Ishikawa (cell line): ENCODE data around the gene TMED4.

Source experiments
- CEBPB ChIP-seq: IDR thresholded peaks from 2 replicates; pipeline ENCODE4 v1.6.1; 2012
- CREB1 ChIP-seq: IDR thresholded peaks from 2 replicates; pipeline ENCODE4 v1.6.1; 2012; ENCODE audit warnings: low read depth
- EGR1 ChIP-seq: IDR thresholded peaks from 2 replicates; pipeline ENCODE4 v1.6.1; 2012
- EP300 ChIP-seq: IDR thresholded peaks from 2 replicates; pipeline ENCODE4 v1.6.1; 2012; ENCODE audit warnings: borderline replicate concordance
- FOXM1 ChIP-seq: IDR thresholded peaks from 2 replicates; pipeline ENCODE4 v1.6.1; 2012; ENCODE audit warnings: low read depth, borderline replicate concordance
- MAX ChIP-seq: IDR thresholded peaks from 2 replicates; pipeline ENCODE4 v1.6.1; 2012
- NFIC ChIP-seq: IDR thresholded peaks from 2 replicates; pipeline ENCODE4 v1.6.1; 2012
- RAD21 ChIP-seq: IDR thresholded peaks from 2 replicates; pipeline ENCODE4 v1.6.1; 2012; ENCODE audit warnings: low read depth
- REST ChIP-seq: IDR thresholded peaks from 2 replicates; pipeline ENCODE4 v1.6.1; 2012; ENCODE audit warnings: low read depth, mild to moderate bottlenecking
- TAF1 ChIP-seq: IDR thresholded peaks from 2 replicates; pipeline ENCODE4 v1.6.1; 2012; ENCODE audit warnings: low read depth, mild to moderate bottlenecking
- TCF12 ChIP-seq: IDR thresholded peaks from 2 replicates; pipeline ENCODE4 v1.6.1; 2012; ENCODE audit warnings: low read depth
- TEAD4 ChIP-seq: IDR thresholded peaks from 2 replicates; pipeline ENCODE4 v1.6.1; 2012
- USF1 ChIP-seq: IDR thresholded peaks from 2 replicates; pipeline ENCODE4 v1.6.1; 2012
- YY1 ChIP-seq: IDR thresholded peaks from 2 replicates; pipeline ENCODE4 v1.6.1; 2012; ENCODE audit warnings: low read depth
- ZBTB7A ChIP-seq: IDR thresholded peaks from 2 replicates; pipeline ENCODE4 v1.6.1; 2012; ENCODE audit warnings: low read depth

TMED4 gene

GRCh38 chr7:44572771-44573170 lies 9.3 kb downstream of the TMED4 start:
- TF ChIP-seq USF1 (no peak), EP300 (no peak)

- no peak for TF ChIP-seq EP300
- TF ChIP-seq NFIC = no peak
- no peak for TF ChIP-seq CEBPB
- TF ChIP-seq USF1 = no peak
- no peak for TF ChIP-seq REST
- no peak for TF ChIP-seq YY1
- TF ChIP-seq RAD21 = no peak
- no peak for TF ChIP-seq TCF12
- no peak for TF ChIP-seq ZBTB7A
Measured at GRCh38 chr7:44569959-44570358, 12.1 kb downstream of the TMED4 start.

- TF ChIP-seq TEAD4 (no peak), TCF12 (no peak), TAF1 (no peak), CREB1 (no peak), EP300 (no peak), FOXM1 (no peak), NFIC (no peak), RAD21 (no peak), MAX (no peak), REST (no peak), CEBPB (no peak), EGR1 (no peak), USF1 (no peak), YY1 (no peak), ZBTB7A (no peak)
Measured at GRCh38 chr7:44568771-44569560, 13.1 kb downstream of the TMED4 start.

- TF ChIP-seq REST = no peak
Measured at GRCh38 chr7:44567884-44568283, 14.1 kb downstream of the TMED4 start.

GRCh38 chr7:44566680-44567079 lies 15.4 kb downstream of the TMED4 start:
- TF ChIP-seq FOXM1 (no peak), RAD21 (no peak), REST (no peak), CEBPB (no peak), YY1 (no peak), MAX (no peak), EP300 (no peak), CREB1 (no peak), EGR1 (no peak)
